BE2C (cell line): Measurements from ENCODE around the gene AQP4.

ENCODE experiments used
- DNase-seq: peaks from one replicate; pipeline ENCODE4 v3.0.0-alpha.2; 2020
- H3K27me3 ChIP-seq: fragments of 250-450 bp; sonication (Bioruptor Pico); 2 replicates; pipeline ENCODE4 v1.5.1; 2020; ENCODE audit warnings: mild to moderate bottlenecking
- H3K36me3 ChIP-seq: fragments of 250-450 bp; sonication (Bioruptor Pico); 2 replicates; pipeline ENCODE4 v1.5.1; 2020; ENCODE audit warnings: mild to moderate bottlenecking
- H3K4me1 ChIP-seq: fragments of 250-450 bp; sonication (Bioruptor Pico); 2 replicates; pipeline ENCODE4 v1.5.1; 2020
- H3K4me3 ChIP-seq: 2 replicates; pipeline ENCODE4 v1.5.1; 2011; ENCODE audit warnings: low read depth, low read length
- H3K9me3 ChIP-seq: fragments of 250-450 bp; sonication (Bioruptor Pico); 2 replicates; pipeline ENCODE4 v1.5.1; 2020
- TF ChIP-seq, protein P1 (sequence below): IDR thresholded peaks from 2 replicates; pipeline ENCODE4 v1.5.1; 2012; ENCODE audit warnings: mild to moderate bottlenecking, low read depth, low read length

The AQP4 gene

GRCh38 chr18:26802330-26803200 lies 62.9 kb downstream of the AQP4 start:
- no peaks in the 10 kb centered on the region for H3K4me1 ChIP-seq
- no peak overlapping the region for H3K4me3 ChIP-seq
- no peaks in the 10 kb centered on the region for H3K9me3 ChIP-seq
- DNase-seq, result no peak
- no peaks in the 10 kb centered on the region for H3K36me3 ChIP-seq
- TF ChIP-seq, protein P1, sequence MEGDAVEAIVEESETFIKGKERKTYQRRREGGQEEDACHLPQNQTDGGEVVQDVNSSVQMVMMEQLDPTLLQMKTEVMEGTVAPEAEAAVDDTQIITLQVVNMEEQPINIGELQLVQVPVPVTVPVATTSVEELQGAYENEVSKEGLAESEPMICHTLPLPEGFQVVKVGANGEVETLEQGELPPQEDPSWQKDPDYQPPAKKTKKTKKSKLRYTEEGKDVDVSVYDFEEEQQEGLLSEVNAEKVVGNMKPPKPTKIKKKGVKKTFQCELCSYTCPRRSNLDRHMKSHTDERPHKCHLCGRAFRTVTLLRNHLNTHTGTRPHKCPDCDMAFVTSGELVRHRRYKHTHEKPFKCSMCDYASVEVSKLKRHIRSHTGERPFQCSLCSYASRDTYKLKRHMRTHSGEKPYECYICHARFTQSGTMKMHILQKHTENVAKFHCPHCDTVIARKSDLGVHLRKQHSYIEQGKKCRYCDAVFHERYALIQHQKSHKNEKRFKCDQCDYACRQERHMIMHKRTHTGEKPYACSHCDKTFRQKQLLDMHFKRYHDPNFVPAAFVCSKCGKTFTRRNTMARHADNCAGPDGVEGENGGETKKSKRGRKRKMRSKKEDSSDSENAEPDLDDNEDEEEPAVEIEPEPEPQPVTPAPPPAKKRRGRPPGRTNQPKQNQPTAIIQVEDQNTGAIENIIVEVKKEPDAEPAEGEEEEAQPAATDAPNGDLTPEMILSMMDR, result no peak
- H3K27me3 ChIP-seq, result no peaks in the 10 kb centered on the region
